ENCODE measurements around the gene TSTD2. TPM values are rescaled to one million over a fixed set of nuclear protein-coding genes. Genes with fewer than 3 reads are reported as not detected.
A peak's percentile ranks its signal among the peaks of the same experiment; 100 is the strongest.

Gene TSTD2
- total RNA-seq, 1 donor from 2014 or later: 36.1 TPM

GRCh38 chr9:97563458-97564135, 69.6 kb downstream of the TSTD2 start:
- DNase-seq (ENCODE audit: low spot score): no peak

- DNase-seq (ENCODE audit: low spot score): no peak
Measured at GRCh38 chr9:97562542-97562941, 70.6 kb downstream of the TSTD2 start.

DNA sequence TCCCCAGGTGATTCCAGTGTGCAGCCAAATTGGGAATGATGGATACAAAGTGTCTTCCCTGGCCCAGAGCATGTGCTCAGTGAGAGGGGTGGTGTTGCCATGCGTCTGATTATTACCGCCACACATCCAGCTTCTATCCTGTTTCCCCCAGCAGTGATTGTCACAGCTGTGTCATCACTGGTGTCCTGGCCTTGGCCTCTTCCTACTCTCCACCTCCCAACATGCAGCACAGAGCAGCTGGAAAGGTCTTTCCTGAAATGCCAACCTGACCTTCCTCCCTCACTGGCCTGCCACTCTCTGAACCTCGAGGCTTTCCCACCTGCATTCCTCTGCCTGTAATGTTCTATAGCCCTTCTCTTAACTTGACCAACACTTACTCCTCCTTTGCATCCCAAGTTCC, 71.7 kb downstream of the TSTD2 start:
- no peak for DNase-seq (ENCODE audit: low spot score)

- DNase-seq (ENCODE audit: low spot score): no peak
Measured at GRCh38 chr9:97560851-97561250, 72.3 kb downstream of the TSTD2 start.

- no peak for DNase-seq (ENCODE audit: low spot score)
Measured at GRCh38 chr9:97560154-97560553, 73.0 kb downstream of the TSTD2 start.

GRCh38 chr9:97559111-97559514, 74.1 kb downstream of the TSTD2 start:
- DNase-seq (ENCODE audit: low spot score): no peak

DNA sequence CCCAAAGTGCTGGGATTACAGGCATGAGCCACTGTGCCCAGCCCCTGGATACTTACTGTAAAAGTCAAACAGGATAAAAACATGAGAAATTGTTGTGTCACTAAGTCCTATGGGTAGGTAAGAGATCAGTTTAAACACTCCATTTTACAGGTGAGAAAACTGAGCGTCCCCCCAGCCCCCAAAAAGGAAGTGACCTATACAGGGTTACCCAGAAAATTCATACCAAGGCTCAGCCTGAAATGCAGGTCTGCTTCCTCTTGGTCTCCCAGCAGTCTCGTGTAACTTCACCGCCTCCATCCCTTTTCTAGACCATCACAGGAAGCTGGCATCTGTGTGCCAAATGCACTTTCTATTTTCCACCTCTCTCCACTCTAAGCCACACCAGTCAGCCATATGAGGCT, 74.5 kb downstream of the TSTD2 start:
- no peak for DNase-seq (ENCODE audit: low spot score)

DNA sequence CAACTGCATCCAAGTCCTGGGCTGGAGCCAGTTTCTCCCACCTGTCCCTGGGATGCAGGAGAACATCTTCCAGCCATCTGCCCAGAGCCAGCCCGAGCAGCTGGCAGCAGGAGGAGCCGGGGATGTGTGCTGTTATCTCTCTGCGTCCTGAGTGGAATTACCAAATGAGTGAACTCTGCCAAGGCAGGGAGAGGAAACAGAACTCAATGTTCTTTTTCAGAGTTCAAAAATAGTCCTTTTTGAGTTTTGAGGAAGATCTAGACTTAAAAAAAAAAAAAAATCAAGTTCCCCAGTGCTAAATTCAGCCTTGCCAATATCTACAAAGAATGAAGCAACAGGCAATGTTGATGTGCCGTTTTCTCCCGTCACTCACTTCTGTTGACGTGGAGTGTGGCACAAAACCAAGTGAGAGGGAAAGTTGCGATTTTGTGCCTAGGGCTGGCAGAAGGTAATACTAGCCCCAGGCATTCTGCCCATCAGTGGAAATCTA, 75.5 kb downstream of the TSTD2 start:
- peak; percentile 72 for DNase-seq (ENCODE audit: low spot score)

GRCh38 chr9:97556721-97557605, 76.2 kb downstream of the TSTD2 start:
- no peak for DNase-seq (ENCODE audit: low spot score)

- no peak for DNase-seq (ENCODE audit: low spot score)
Measured at GRCh38 chr9:97556036-97556720, 77.0 kb downstream of the TSTD2 start.

DNA sequence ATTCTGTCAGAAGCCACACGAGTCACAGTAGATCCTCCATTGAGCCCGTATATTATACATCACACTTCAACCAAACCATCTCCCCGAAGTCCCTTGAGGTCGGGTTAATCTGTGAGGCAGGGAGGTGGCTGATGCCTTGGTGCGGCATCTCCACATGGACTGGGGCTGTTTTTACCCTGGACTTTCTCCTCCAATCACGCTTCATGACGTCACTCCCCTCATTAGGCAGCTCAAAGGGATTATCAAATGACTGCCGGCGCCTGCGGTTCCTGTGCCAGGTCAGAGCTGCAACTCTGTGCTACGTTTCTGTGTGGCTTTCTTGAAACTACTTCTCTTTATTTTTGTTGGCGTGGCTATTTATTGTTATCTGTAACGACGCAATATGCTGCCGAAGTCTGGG, 78.0 kb downstream of the TSTD2 start:
- DNase-seq (ENCODE audit: low spot score): peak; percentile 76

DNA sequence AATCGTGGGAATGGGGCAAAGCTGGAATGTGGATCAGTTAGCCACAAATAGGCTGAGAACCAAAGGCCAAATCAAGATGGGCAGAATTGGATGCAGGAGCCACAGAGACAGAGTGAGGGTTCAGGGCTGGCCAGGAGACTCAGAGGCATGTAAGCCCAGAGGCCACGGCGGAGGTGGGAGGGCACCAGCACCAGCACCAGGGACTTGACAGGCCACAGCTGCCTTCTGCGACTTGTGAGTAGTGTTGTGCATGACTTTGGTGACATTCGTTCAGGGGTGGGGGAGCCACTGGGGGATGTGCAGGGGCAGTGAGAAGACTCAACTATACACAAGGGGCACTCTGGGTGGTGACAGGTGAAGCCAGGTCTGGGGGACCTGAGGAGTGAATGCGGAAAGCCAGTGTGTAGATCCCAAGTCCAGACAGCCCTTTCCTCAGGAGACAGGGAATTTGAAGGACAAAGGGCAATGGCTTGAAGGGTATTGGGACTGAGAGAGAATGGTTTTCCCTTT, 78.5 kb downstream of the TSTD2 start:
- no peak for DNase-seq (ENCODE audit: low spot score)

GRCh38 chr9:97553841-97554240, 79.3 kb downstream of the TSTD2 start:
- no peak for DNase-seq (ENCODE audit: low spot score)

- no peak for DNase-seq (ENCODE audit: low spot score)
Measured at GRCh38 chr9:97553141-97553540, 80.0 kb downstream of the TSTD2 start.

- DNase-seq (ENCODE audit: low spot score): no peak
Measured at GRCh38 chr9:97551308-97551707, 81.9 kb downstream of the TSTD2 start.

- no peak for DNase-seq (ENCODE audit: low spot score)
Measured at GRCh38 chr9:97550386-97550785, 82.8 kb downstream of the TSTD2 start.

Other genes with a start within 250 kb of the TSTD2 start
- gene TDRD7, start 221.3 kb downstream of the TSTD2 start, total RNA-seq: 12.9 TPM
- 29.3 TPM for gene TMOD1, start 131.7 kb downstream of the TSTD2 start, total RNA-seq
- 39.8 TPM for gene NCBP1, start 453 bp upstream of the TSTD2 start, total RNA-seq
- gene XPA, start 64.0 kb upstream of the TSTD2 start, total RNA-seq: 21.7 TPM
- 0.42 TPM for gene FOXE1, start 219.9 kb upstream of the TSTD2 start, total RNA-seq

Data from ureter (tissue), 1 donor.